Subcutaneous adipose tissue (tissue), 4 donors: ENCODE measurements around the gene ARHGEF38. TPM values are rescaled to one million over a fixed set of nuclear protein-coding genes. Genes with fewer than 3 reads are reported as not detected.

Source experiments
- CTCF ChIP-seq: fragments of 450-650 bp; IDR thresholded peaks from one replicate; pipeline ENCODE4 v1.5.1; 2016; ENCODE audit warnings: low read depth, mild to moderate bottlenecking, control low read depth, antibody characterized with exemption, moderate library complexity
- total RNA-seq, 4 donors: library from RNA; depleted of rRNA; stranded (reverse); fragments of >200 nt; gene quantifications; one replicate each; pipeline ENCODE4 v1.1.0, GENCODE V29; 2016

Gene ARHGEF38
- total RNA-seq, 4 donors from 2014 or later = not detected

- TF ChIP-seq CTCF = no peak
These were observed 25.8 kb upstream of the ARHGEF38 start for GRCh38 chr4:105526656-105527055.

GRCh38 chr4:105527081-105527480 is 25.3 kb upstream of the ARHGEF38 start:
- TF ChIP-seq CTCF = no peak

- TF ChIP-seq CTCF = no peak
These were observed 15.8 kb upstream of the ARHGEF38 start for GRCh38 chr4:105536601-105537000.

GRCh38 chr4:105541420-105541819 is 11.0 kb upstream of the ARHGEF38 start:
- TF ChIP-seq CTCF = no peak

DNA sequence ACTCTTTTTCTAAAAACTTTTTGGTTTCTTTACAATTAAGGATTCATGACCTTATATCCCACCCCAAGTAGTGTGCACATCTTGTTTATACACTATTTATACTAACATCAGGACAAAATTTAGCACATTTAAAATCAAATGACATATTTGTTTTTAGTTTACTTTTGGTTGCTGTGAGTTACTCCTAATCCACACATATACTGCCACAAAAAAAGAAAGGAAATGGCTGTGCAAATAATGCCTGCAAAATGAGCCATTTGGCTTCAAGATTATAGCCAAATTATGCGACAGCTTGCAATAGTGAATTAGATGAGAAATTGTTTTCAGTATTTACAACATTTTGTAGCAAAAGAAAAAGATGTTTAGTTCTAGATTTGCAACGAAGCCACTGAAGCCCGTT is 10.4 kb upstream of the ARHGEF38 start:
- no peak for TF ChIP-seq CTCF

GRCh38 chr4:105543346-105543745 is 9.1 kb upstream of the ARHGEF38 start:
- no peak for TF ChIP-seq CTCF

DNA sequence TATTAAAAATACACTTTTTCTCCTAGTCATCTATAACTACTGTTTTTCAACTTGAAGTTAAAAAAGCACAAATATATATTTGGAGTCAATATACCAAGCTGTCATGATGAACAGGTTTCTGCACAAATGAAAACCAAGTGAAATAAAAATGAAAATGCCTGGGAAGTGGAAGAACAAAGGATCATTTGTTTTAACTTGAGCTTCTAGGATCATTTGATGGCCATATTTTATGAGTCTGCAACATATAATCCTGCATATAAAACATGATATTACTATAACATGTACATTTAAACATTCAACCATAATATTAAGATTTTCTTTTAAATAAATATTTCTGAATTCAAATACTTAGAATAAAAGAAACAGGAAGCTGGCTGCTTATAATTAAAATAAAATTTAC is 8.5 kb upstream of the ARHGEF38 start:
- TF ChIP-seq CTCF = no peak
